Natural killer cell (primary cell): Measurements from ENCODE around the gene KCNB1. TPM values are rescaled to one million over a fixed set of nuclear protein-coding genes. Genes with fewer than 3 reads are reported as not detected.
A peak's percentile ranks its signal among the peaks of the same experiment; 100 is the strongest.

ENCODE experiments used
- ATAC-seq, 3 donors: fragments of 150-1000 bp in 2 of 3; fragments of 200-7000 bp in 1 of 3; cut with Tn5 transposase; 1 replicate in 1 of 3; 2 replicates in 2 of 3; pipeline ENCODE4 v1.10.0; 2021; ENCODE audit warnings: mild to moderate bottlenecking in 2 of 3, moderate library complexity in 2 of 3
- DNase-seq, 2 donors: peaks; one replicate each; pipeline versions ENCODE4 v3.0.0 to v3.0.0-alpha.2; 2013 to 2021; ENCODE audit warnings: mixed read lengths in 1 of 2
- H3K27ac ChIP-seq: one replicate; pipeline ENCODE4 v1.5.1; 2013; ENCODE audit warnings: mild to moderate bottlenecking, low read length
- H3K27me3 ChIP-seq: one replicate; pipeline ENCODE4 v1.6.1; 2013; ENCODE audit warnings: low read length; ENCODE audit not compliant: control insufficient read depth, insufficient read depth
- H3K36me3 ChIP-seq: one replicate; pipeline ENCODE4 v1.6.1; 2013; ENCODE audit warnings: low read length; ENCODE audit not compliant: control insufficient read depth, insufficient read depth
- H3K4me1 ChIP-seq: one replicate; pipeline ENCODE4 v1.6.1; 2013; ENCODE audit warnings: low read length; ENCODE audit not compliant: control insufficient read depth, insufficient read depth
- H3K4me3 ChIP-seq: one replicate; pipeline ENCODE4 v1.5.1; 2013; ENCODE audit warnings: low read length
- H3K9me3 ChIP-seq: one replicate; pipeline ENCODE4 v1.6.1; 2013; ENCODE audit warnings: low read length; ENCODE audit not compliant: control insufficient read depth, insufficient read depth
- H3K27ac Mint-ChIP-seq, 2 donors: one replicate each; pipeline ENCODE4 v1.8.0; 2022; ENCODE audit warnings: mild to moderate bottlenecking in 2 of 2, mixed read lengths in 2 of 2, moderate library complexity in 1 of 2
- H3K27me3 Mint-ChIP-seq, 2 donors: one replicate each; pipeline ENCODE4 v1.8.0; 2022; ENCODE audit warnings: low read depth in 2 of 2, mixed read lengths in 2 of 2
- H3K36me3 Mint-ChIP-seq: one replicate; pipeline ENCODE4 v1.8.0; 2022; ENCODE audit warnings: mixed read lengths
- H3K4me1 Mint-ChIP-seq, 2 donors: one replicate each; pipeline ENCODE4 v1.8.0; 2022; ENCODE audit warnings: mixed read lengths in 2 of 2
- H3K4me3 Mint-ChIP-seq: one replicate; pipeline ENCODE4 v1.8.0; 2022; ENCODE audit warnings: mild to moderate bottlenecking, moderate library complexity, mixed read lengths
- H3K9me3 Mint-ChIP-seq, 2 donors: one replicate each; pipeline ENCODE4 v1.8.0; 2022; ENCODE audit warnings: mixed read lengths in 2 of 2
- CTCF ChIP-seq: fragments of 200-600 bp; IDR thresholded peaks from one replicate; pipeline ENCODE4 v1.8.0; 2022; ENCODE audit warnings: antibody characterized with exemption
- WGBS: methylation state at CpG from one replicate; pipeline ENCODE4 v1.1.7; 2013; ENCODE audit warnings: missing lambda C conversion rate; ENCODE audit not compliant: insufficient coverage; 5-methylcytosine and 5-hydroxymethylcytosine counted together
- intact Hi-C: fragments of 100-400 bp; cut with micrococcal nuclease; formaldehyde crosslinking; loops from one replicate; pipeline ENCODE4 v1.14.2; 2022
- total RNA-seq, 4 donors: library from RNA; stranded (reverse); fragments of 120-200 nt in 1 of 4; gene quantifications; one replicate each; pipeline versions ENCODE4 v1.2.3 to v1.2.4, GENCODE V29; 2013 to 2022

Gene KCNB1
- total RNA-seq, 3 donors from 2014 or later (not counting 1 experiment from before 2014, with no cell fraction given), result 0.09 TPM; not detected in 2

DNA sequence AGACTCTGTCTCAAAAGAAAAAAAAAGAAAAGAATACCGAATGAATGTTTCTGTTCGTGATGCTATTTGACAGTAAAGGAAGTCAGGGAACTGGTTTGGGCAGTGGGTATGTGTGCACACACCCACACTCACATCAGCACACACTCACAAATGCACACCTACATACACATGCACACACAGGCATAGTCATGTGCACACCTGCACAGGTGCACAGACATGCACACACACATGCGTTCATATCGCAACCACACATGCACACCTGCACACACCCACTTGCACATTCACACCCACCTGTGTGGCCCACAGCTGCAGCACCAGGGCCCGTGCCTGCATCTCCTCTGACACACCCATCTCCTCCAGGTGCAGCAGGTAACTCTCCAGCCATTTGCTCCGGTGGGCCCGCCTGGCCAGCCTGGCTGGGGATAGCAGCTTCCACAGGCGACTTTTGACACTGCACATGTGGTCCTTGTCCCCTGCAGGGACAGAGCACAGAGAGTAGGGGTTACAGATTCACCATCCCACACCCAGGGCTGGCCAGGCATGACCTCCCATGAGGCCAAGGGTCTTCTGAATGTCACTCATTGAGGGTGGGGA is 41.4 kb upstream of the KCNB1 start:
- 97% methylated on average over 6 of the region's 8 CpGs for WGBS
- Histone ChIP-seq H3K4me3 (no peak overlapping the region), H3K4me1 (peaks cover 6% of the 10 kb centered on the region), H3K27me3 (no peaks in the 10 kb centered on the region), H3K36me3 (no peaks in the 10 kb centered on the region), H3K27ac (no peak overlapping the region), H3K9me3 (no peaks in the 10 kb centered on the region)
- no peaks in the 10 kb centered on the region for H3K36me3 Mint-ChIP-seq
- no peak for TF ChIP-seq CTCF
- intact Hi-C loops, result no loop called here
- H3K4me3 Mint-ChIP-seq, result no peak overlapping the region
- no peak for ATAC-seq
- H3K27me3 Mint-ChIP-seq, result peaks cover 32 to 39% of the 10 kb centered on the region in 2 donors
- no peaks in the 10 kb centered on the region for H3K9me3 Mint-ChIP-seq
- H3K4me1 Mint-ChIP-seq, result peaks cover 15% of the 10 kb centered on the region in 2 donors
- DNase-seq, result no peak
- no peak overlapping the region for H3K27ac Mint-ChIP-seq

DNA sequence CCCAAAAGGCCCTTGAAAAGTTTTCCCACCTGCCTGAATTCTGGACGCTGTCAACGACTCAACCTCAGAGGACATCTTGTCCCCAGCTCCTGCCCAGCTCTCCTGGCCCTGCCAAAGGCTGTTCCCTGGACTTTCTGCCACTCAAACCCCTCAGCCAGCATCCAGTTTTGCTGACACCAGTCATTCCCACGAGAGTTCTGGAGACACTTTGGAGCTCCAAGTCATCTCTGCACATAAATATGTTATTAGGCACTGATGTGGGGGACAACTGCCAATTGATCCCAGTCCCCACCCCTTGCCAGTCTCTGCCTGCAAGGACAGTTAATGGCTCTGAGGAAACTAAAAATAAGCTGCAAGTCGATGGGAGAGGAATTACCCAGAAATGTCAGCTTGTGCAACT is 38.9 kb upstream of the KCNB1 start:
- H3K9me3 ChIP-seq, result no peaks in the 10 kb centered on the region
- no peak overlapping the region for H3K27ac ChIP-seq
- intact Hi-C loops, result no loop called here
- no peak overlapping the region for H3K4me3 Mint-ChIP-seq
- H3K4me3 ChIP-seq, result no peak overlapping the region
- no peaks in the 10 kb centered on the region for H3K9me3 Mint-ChIP-seq
- H3K27me3 Mint-ChIP-seq, result peaks cover 36 to 51% of the 10 kb centered on the region in 2 donors
- no peaks in the 10 kb centered on the region for H3K36me3 ChIP-seq
- H3K27ac Mint-ChIP-seq, result no peak overlapping the region
- H3K27me3 ChIP-seq, result no peaks in the 10 kb centered on the region
- peaks cover 18% of the 10 kb centered on the region for H3K4me1 ChIP-seq
- DNase-seq, result no peak
- ATAC-seq, result no peak
- TF ChIP-seq CTCF, result no peak
- WGBS, result 73% methylated on average over 4 of the region's 4 CpGs
- H3K36me3 Mint-ChIP-seq, result no peaks in the 10 kb centered on the region
- peaks cover 30 to 31% of the 10 kb centered on the region in 2 donors for H3K4me1 Mint-ChIP-seq

DNA sequence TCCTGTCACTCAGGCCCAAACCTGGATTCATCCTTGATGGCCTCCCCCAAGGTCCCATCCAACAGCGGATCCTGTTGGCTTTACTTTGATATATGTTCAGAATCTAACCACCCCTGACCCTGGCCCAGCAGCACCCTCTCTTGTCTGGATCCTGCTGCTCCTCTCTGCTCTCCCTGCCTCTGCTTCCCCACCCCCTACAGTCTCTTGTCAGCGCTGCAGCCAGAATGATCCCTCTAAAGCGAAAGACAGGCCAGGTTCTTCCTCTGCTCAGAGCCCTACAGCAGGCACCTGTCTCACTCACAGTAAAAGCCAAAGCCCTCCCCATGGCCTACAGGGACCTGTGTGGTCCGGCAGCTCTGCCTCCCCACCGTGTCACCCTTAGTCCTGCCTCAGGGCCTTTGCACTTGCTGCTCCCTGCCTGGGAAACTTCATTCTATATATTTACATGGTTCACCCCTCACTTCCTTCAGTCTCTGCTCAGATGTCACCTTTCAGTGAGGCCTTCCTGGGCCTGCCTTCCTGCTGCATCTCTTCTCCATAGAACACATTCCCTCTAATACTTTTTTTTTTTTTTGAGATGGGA is 37.4 kb upstream of the KCNB1 start:
- DNase-seq, result no peak
- Mint-ChIP-seq H3K9me3 (no peaks in the 10 kb centered on the region), H3K27ac (peak overlapping the region in 1 of 2 donors; percentile 19), H3K4me1 (peaks cover 30 to 31% of the 10 kb centered on the region in 2 donors), H3K27me3 (peaks cover 42 to 58% of the 10 kb centered on the region in 2 donors), H3K4me3 (peak overlapping the region; percentile 3), H3K36me3 (no peaks in the 10 kb centered on the region)
- Histone ChIP-seq H3K4me3 (no peak overlapping the region), H3K9me3 (no peaks in the 10 kb centered on the region), H3K36me3 (no peaks in the 10 kb centered on the region), H3K4me1 (peaks cover 18% of the 10 kb centered on the region), H3K27me3 (no peaks in the 10 kb centered on the region), H3K27ac (no peak overlapping the region)
- WGBS, result 84% methylated on average over 5 of the region's 5 CpGs
- ATAC-seq, result no peak
- intact Hi-C loops, result no loop called here
- no peak for TF ChIP-seq CTCF
